GM12891 (cell line): ENCODE results near the gene NAA16.

Source experiments
- PAX5 ChIP-seq: IDR thresholded peaks from 2 replicates; pipeline ENCODE4 v1.6.1; 2011; ENCODE audit warnings: low read length, moderate library complexity, mild to moderate bottlenecking; ENCODE audit not compliant: insufficient read depth, severe bottlenecking
- POLR2A ChIP-seq: IDR thresholded peaks from 2 replicates; pipeline ENCODE4 v1.6.1; 2011; ENCODE audit warnings: low read depth, low read length, control low read depth
- POLR2AphosphoS5 ChIP-seq: IDR thresholded peaks from 2 replicates; pipeline ENCODE4 v1.6.1; 2011; ENCODE audit warnings: low read depth, low read length, control low read depth
- POU2F2 ChIP-seq: IDR thresholded peaks from 2 replicates; pipeline ENCODE4 v1.6.1; 2011; ENCODE audit warnings: low read depth, mild to moderate bottlenecking, control low read depth, low read length, moderate library complexity
- TAF1 ChIP-seq: IDR thresholded peaks from 2 replicates; pipeline ENCODE4 v1.6.1; 2011; ENCODE audit warnings: low read depth, low read length, control low read depth

DNA sequence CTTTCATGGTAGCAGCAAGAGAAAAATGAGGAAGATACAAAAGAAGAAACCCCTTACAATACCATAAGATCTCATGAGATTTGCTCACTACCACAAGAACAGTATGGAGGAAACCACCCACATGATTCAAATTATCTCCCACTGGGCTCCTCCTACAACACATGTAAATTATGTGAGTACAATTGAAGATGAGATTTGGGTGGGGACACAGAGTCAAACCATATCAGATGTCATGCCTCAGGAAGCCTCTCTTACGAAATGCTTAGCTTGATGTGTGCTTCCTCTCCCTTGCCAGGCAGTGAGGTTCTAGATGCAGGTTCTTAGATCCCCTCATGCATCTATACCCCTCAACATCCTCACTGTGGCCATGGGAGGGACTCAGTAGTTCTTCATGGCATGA lies 83.1 kb downstream of the NAA16 start:
- TF ChIP-seq POLR2AphosphoS5, result no peak
- TF ChIP-seq POLR2A, result no peak
- TF ChIP-seq PAX5, result no peak
- TF ChIP-seq TAF1, result no peak
- no peak for TF ChIP-seq POU2F2
